Lower leg skin (tissue), 3 donors: ENCODE measurements around the gene STK33.

Experiments used
- CTCF ChIP-seq, 3 donors: fragments of 450-650 bp; IDR thresholded peaks; one replicate each; pipeline ENCODE4 v1.5.1; 2016; ENCODE audit warnings: antibody characterized with exemption in 3 of 3, mild to moderate bottlenecking in 3 of 3, moderate library complexity in 2 of 3
- POLR2A ChIP-seq, 2 donors: fragments of 450-650 bp; IDR thresholded peaks; one replicate each; pipeline ENCODE4 v1.6.1; 2016 to 2017; ENCODE audit warnings: antibody characterized with exemption in 2 of 2, mild to moderate bottlenecking in 1 of 2, moderate library complexity in 1 of 2

- TF ChIP-seq CTCF (IDR thresholded peaks at IDR 0.05) (no peak), POLR2A (IDR thresholded peaks at IDR 0.05) (no peak)
Measured at GRCh38 chr11:8639655-8640054, 45.6 kb upstream of the STK33 start.
